Stimulated activated CD4-positive, alpha-beta T cell treated with anti-CD3 and anti-CD28 coated beads, Interleukin-2, amount 100 ng/mL, for 4 hours (primary cell): ENCODE data around the gene TMEM109.
A peak's percentile ranks its signal among the peaks of the same experiment; 100 is the strongest.

ENCODE experiments used
- DNase-seq: peaks from one replicate; pipeline ENCODE4 v3.0.0-alpha.2; 2020; ENCODE audit warnings: low read depth

The TMEM109 gene

GRCh38 chr11:60913793-60914632 lies at the start of gene TMEM109:
Gene TMEM109, plus strand, starts transcription at chr11:60914158. Its CDS starts 5,536 bp downstream, at chr11:60919694.
- DNase-seq = peak; percentile 85

GRCh38 chr11:60864856-60865513 lies 49.0 kb upstream of the TMEM109 start:
- no peak for DNase-seq

GRCh38 chr11:60866911-60867870 lies 46.8 kb upstream of the TMEM109 start, which contains the start of gene ZP1:
Gene ZP1, plus strand, starts transcription at chr11:60867542. Its CDS starts 20 bp downstream, at chr11:60867562.
- no peak for DNase-seq

- no peak for DNase-seq
Observed at GRCh38 chr11:60867871-60868681, 45.9 kb upstream of the TMEM109 start.

GRCh38 chr11:60868682-60869450 lies 45.1 kb upstream of the TMEM109 start:
- no peak for DNase-seq

GRCh38 chr11:60869451-60869825 lies 44.5 kb upstream of the TMEM109 start:
- DNase-seq = no peak

GRCh38 chr11:60870276-60870675 lies 43.7 kb upstream of the TMEM109 start:
- DNase-seq = no peak

GRCh38 chr11:60870733-60871377 lies 43.1 kb upstream of the TMEM109 start:
- no peak for DNase-seq

- no peak for DNase-seq
Observed at GRCh38 chr11:60871378-60872061, 42.4 kb upstream of the TMEM109 start.

GRCh38 chr11:60872124-60872960 lies 41.6 kb upstream of the TMEM109 start:
- DNase-seq = no peak

GRCh38 chr11:60872961-60873524 lies 40.9 kb upstream of the TMEM109 start:
- no peak for DNase-seq

GRCh38 chr11:60873533-60873932 lies 40.4 kb upstream of the TMEM109 start:
- no peak for DNase-seq

- DNase-seq = no peak
Observed at GRCh38 chr11:60874421-60875365, 39.3 kb upstream of the TMEM109 start.

GRCh38 chr11:60875366-60876167 lies 38.4 kb upstream of the TMEM109 start:
- no peak for DNase-seq

GRCh38 chr11:60876168-60876485 lies 37.8 kb upstream of the TMEM109 start:
- DNase-seq = no peak
